Muscle of arm (tissue), 14 donors: ENCODE results near the gene ZNF326. TPM values are rescaled to one million over a fixed set of nuclear protein-coding genes. Genes with fewer than 3 reads are reported as not detected.

ENCODE experiments used
- DNase-seq: peaks from one replicate; pipeline ENCODE4 v3.0.0-alpha.2; 2013
- long read RNA-seq, 11 donors: transcript quantifications; one replicate each; lab custom pipeline, GENCODE V29; 2026
- polyA plus RNA-seq, 12 donors: library from polyadenylated mRNA; unstranded; fragments of 120-200 nt; gene quantifications; one replicate each; pipeline ENCODE4 v1.2.1, GENCODE V29; 2013; ENCODE audit not compliant: insufficient read length in 12 of 12

The ZNF326 gene
- polyA plus RNA-seq, result 10 to 100 TPM in 11 of 12 donors, not detected in 1; 18.6 to 46.4 (median 27.2) TPM
- long read RNA-seq, donor 1, partial matches to known transcripts, result 25 of 29 reads
- long read RNA-seq, donor 1, other reads (novel, unspliced or antisense), result 0 of 29 reads
- long read RNA-seq, donor 2, partial matches to known transcripts, result 0 of 3 reads
- long read RNA-seq, donor 2, other reads (novel, unspliced or antisense), result 0 of 3 reads
- long read RNA-seq, donor 3, partial matches to known transcripts, result 0 of 4 reads
- long read RNA-seq, donor 3, other reads (novel, unspliced or antisense), result 0 of 4 reads
- long read RNA-seq, donor 4, result 0 reads
- long read RNA-seq, donor 5, transcript ZNF326-201 (12 exons, 2,729 nt), result major isoform, 5 of 7 reads
- long read RNA-seq, donor 5, partial matches to known transcripts, result 0 of 7 reads
- long read RNA-seq, donor 5, other reads (novel, unspliced or antisense), result 0 of 7 reads
- long read RNA-seq, donor 6, partial matches to known transcripts, result 0 of 2 reads
- long read RNA-seq, donor 6, other reads (novel, unspliced or antisense), result 0 of 2 reads
- long read RNA-seq, donor 7, partial matches to known transcripts, result 0 of 2 reads
- long read RNA-seq, donor 7, other reads (novel, unspliced or antisense), result 0 of 2 reads
- long read RNA-seq, donor 8, full-length matches to known transcripts, result 7 of 7 reads
- long read RNA-seq, donor 8, partial matches to known transcripts, result 0 of 7 reads
- long read RNA-seq, donor 8, other reads (novel, unspliced or antisense), result 0 of 7 reads
- long read RNA-seq, donor 9, partial matches to known transcripts, result 0 of 1 reads
- long read RNA-seq, donor 9, other reads (novel, unspliced or antisense), result 0 of 1 reads
- long read RNA-seq, donor 10, partial matches to known transcripts, result 8 of 10 reads
- long read RNA-seq, donor 10, other reads (novel, unspliced or antisense), result 0 of 10 reads
- long read RNA-seq, donor 11, partial matches to known transcripts, result 0 of 2 reads
- long read RNA-seq, donor 11, other reads (novel, unspliced or antisense), result 0 of 2 reads

GRCh38 chr1:89994805-89995597, at the start of gene ZNF326:
ZNF326 (plus strand) TSS chr1:89995110; CDS start chr1:89995258, 148 bp downstream.
- peak; percentile 92 for DNase-seq

GRCh38 chr1:89945852-89946476, 48.9 kb upstream of the ZNF326 start:
- DNase-seq, result no peak

GRCh38 chr1:89946532-89946931, 48.4 kb upstream of the ZNF326 start:
- no peak for DNase-seq

GRCh38 chr1:89948722-89949345, 46.1 kb upstream of the ZNF326 start:
- no peak for DNase-seq

- no peak for DNase-seq
Observed at GRCh38 chr1:89949991-89950624, 44.8 kb upstream of the ZNF326 start.

GRCh38 chr1:89950703-89951102, 44.2 kb upstream of the ZNF326 start:
- no peak for DNase-seq

- DNase-seq, result no peak
Observed at GRCh38 chr1:89951766-89952604, 42.9 kb upstream of the ZNF326 start.

- no peak for DNase-seq
Observed at GRCh38 chr1:89952605-89953130, 42.2 kb upstream of the ZNF326 start.

GRCh38 chr1:89953131-89953626, 41.7 kb upstream of the ZNF326 start:
- no peak for DNase-seq

GRCh38 chr1:89953929-89954328, 41.0 kb upstream of the ZNF326 start:
- no peak for DNase-seq

- no peak for DNase-seq
Observed at GRCh38 chr1:89954401-89954800, 40.5 kb upstream of the ZNF326 start.

GRCh38 chr1:89955311-89956205, 39.4 kb upstream of the ZNF326 start:
- no peak for DNase-seq

- DNase-seq, result no peak
Observed at GRCh38 chr1:89957107-89957506, 37.8 kb upstream of the ZNF326 start.

- no peak for DNase-seq
Observed at GRCh38 chr1:89958851-89959654, 35.9 kb upstream of the ZNF326 start.

- DNase-seq, result no peak
Observed at GRCh38 chr1:89959719-89960118, 35.2 kb upstream of the ZNF326 start.

GRCh38 chr1:89962024-89962741, 32.7 kb upstream of the ZNF326 start:
- no peak for DNase-seq
